SK-N-DZ (cell line): Measurements from ENCODE around the gene MYO3A. TPM values are rescaled to one million over a fixed set of nuclear protein-coding genes. Genes with fewer than 3 reads are reported as not detected.

Source experiments
- DNase-seq: peaks from one replicate; pipeline ENCODE4 v3.0.0-alpha.2; 2015; ENCODE audit warnings: low spot score
- polyA plus RNA-seq, 2 experiments: library from polyadenylated mRNA; depleted of rRNA; stranded (reverse); fragments of >200 nt; gene quantifications; 2 replicates each; pipeline ENCODE4 v1.2.3, GENCODE V29; 2014

MYO3A gene
- not detected in 2 replicates for polyA plus RNA-seq (2014; cell fraction: cytosol; rRNA removed)
- not detected in 2 replicates for polyA plus RNA-seq (2014; cell fraction: nucleus; rRNA removed)

GRCh38 chr10:25933653-25934608 lies at the start of gene MYO3A:
TSS of gene MYO3A (plus strand) at chr10:25934229. CDS start at chr10:25952111, 17,882 bp downstream.
- no peak for DNase-seq

GRCh38 chr10:25888627-25889026 lies 45.4 kb upstream of the MYO3A start:
- DNase-seq: no peak

GRCh38 chr10:25890995-25891394 lies 43.0 kb upstream of the MYO3A start:
- no peak for DNase-seq

- no peak for DNase-seq
These were observed 38.2 kb upstream of the MYO3A start for GRCh38 chr10:25895856-25896255.

GRCh38 chr10:25896421-25896820 lies 37.6 kb upstream of the MYO3A start:
- no peak for DNase-seq

- no peak for DNase-seq
These were observed 34.7 kb upstream of the MYO3A start for GRCh38 chr10:25899304-25899703.

GRCh38 chr10:25901199-25901598 lies 32.8 kb upstream of the MYO3A start:
- DNase-seq: no peak

- DNase-seq: no peak
These were observed 32.0 kb upstream of the MYO3A start for GRCh38 chr10:25902002-25902401.

GRCh38 chr10:25907261-25907660 lies 26.8 kb upstream of the MYO3A start:
- no peak for DNase-seq

GRCh38 chr10:25912866-25913265 lies 21.2 kb upstream of the MYO3A start:
- DNase-seq: no peak

- DNase-seq: no peak
These were observed 19.3 kb upstream of the MYO3A start for GRCh38 chr10:25914776-25915175.

GRCh38 chr10:25934621-25935139 lies 651 bp downstream of the MYO3A start:
- DNase-seq: no peak

GRCh38 chr10:25938405-25938804 lies 4.4 kb downstream of the MYO3A start:
- no peak for DNase-seq

GRCh38 chr10:25944771-25945170 lies 10.7 kb downstream of the MYO3A start:
- no peak for DNase-seq

GRCh38 chr10:25952857-25953256 lies 18.8 kb downstream of the MYO3A start:
- no peak for DNase-seq

- DNase-seq: no peak
These were observed 20.8 kb downstream of the MYO3A start for GRCh38 chr10:25954851-25955250.

GRCh38 chr10:25959540-25960232 lies 25.7 kb downstream of the MYO3A start:
- DNase-seq: no peak

GRCh38 chr10:25965584-25965983 lies 31.6 kb downstream of the MYO3A start:
- DNase-seq: no peak

GRCh38 chr10:25966844-25967243 lies 32.8 kb downstream of the MYO3A start:
- DNase-seq: no peak

- no peak for DNase-seq
These were observed 38.6 kb downstream of the MYO3A start for GRCh38 chr10:25972631-25973030.

- no peak for DNase-seq
These were observed 40.9 kb downstream of the MYO3A start for GRCh38 chr10:25974897-25975459.

GRCh38 chr10:25978771-25979170 lies 44.7 kb downstream of the MYO3A start:
- no peak for DNase-seq
